HCT116 (cell line): ENCODE results near the gene EID2B.

Source experiments
- CBX3 ChIP-seq: IDR thresholded peaks from 2 replicates; pipeline ENCODE4 v1.6.1; 2012; ENCODE audit warnings: low read depth
- EZH2 ChIP-seq: fragments of 200-600 bp; sonication (generic); IDR thresholded peaks from 2 replicates; pipeline ENCODE4 v1.6.1; 2017; ENCODE audit warnings: antibody characterized with exemption, mixed run types
- EZH2phosphoT487 ChIP-seq: fragments of 200-600 bp; IDR thresholded peaks from 2 replicates; pipeline ENCODE4 v1.6.1; 2018; ENCODE audit warnings: antibody characterized with exemption, borderline replicate concordance
- POLR2A ChIP-seq: IDR thresholded peaks from 2 replicates; pipeline ENCODE4 v1.7.0; 2011; ENCODE audit warnings: borderline replicate concordance; ENCODE audit not compliant: insufficient read depth, insufficient read length; ENCODE audit errors: extremely low read depth
- POLR2AphosphoS5 ChIP-seq: IDR thresholded peaks from 2 replicates; pipeline ENCODE4 v1.6.1; 2011; ENCODE audit warnings: mild to moderate bottlenecking, low read depth, low read length, moderate library complexity
- SP1 ChIP-seq: IDR thresholded peaks from 2 replicates; pipeline ENCODE4 v1.6.1; 2012; ENCODE audit warnings: low read depth
- TF ChIP-seq, protein P1 (sequence below), 3 experiments: fragments of 200-600 bp in 1 of 3; sonication (generic) in 1 of 3; IDR thresholded peaks in 2 of 3; conservative IDR thresholded peaks in 1 of 3; 2 replicates each; pipeline ENCODE4 v1.5.1; 2012 to 2017; ENCODE audit warnings: low read depth in 2 of 3, low read length in 2 of 3, antibody characterized with exemption in 1 of 3, borderline replicate concordance in 1 of 3, control low read depth in 1 of 3, mild to moderate bottlenecking in 1 of 3, mixed read lengths in 1 of 3, mixed run types in 1 of 3, moderate library complexity in 1 of 3; ENCODE audit not compliant: insufficient read depth in 1 of 3

DNA sequence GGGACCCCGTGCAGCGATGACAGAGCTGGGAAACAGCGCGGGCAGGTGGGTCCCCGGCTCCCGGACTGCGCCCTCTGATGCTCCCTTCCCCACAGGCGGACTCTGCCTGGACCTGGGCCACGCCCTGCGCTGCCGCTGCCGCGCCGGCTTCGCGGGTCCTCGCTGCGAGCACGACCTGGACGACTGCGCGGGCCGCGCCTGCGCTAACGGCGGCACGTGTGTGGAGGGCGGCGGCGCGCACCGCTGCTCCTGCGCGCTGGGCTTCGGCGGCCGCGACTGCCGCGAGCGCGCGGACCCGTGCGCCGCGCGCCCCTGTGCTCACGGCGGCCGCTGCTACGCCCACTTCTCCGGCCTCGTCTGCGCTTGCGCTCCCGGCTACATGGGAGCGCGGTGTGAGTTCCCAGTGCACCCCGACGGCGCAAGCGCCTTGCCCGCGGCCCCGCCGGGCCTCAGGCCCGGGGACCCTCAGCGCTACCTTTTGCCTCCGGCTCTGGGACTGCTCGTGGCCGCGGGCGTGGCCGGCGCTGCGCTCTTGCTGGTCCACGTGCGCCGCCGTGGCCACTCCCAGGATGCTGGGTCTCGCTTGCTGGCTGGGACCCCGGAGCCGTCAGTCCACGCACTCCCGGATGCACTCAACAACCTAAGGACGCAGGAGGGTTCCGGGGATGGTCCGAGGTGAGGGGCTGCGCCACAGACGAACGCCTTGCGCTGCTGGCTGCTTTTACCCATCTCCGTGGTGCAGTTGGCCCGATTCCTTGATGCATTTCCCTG, 25.5 kb downstream of the EID2B start:
- no peak for TF ChIP-seq EZH2phosphoT487
- no peak for TF ChIP-seq POLR2AphosphoS5
- TF ChIP-seq EZH2: no peak
- TF ChIP-seq, protein P1, sequence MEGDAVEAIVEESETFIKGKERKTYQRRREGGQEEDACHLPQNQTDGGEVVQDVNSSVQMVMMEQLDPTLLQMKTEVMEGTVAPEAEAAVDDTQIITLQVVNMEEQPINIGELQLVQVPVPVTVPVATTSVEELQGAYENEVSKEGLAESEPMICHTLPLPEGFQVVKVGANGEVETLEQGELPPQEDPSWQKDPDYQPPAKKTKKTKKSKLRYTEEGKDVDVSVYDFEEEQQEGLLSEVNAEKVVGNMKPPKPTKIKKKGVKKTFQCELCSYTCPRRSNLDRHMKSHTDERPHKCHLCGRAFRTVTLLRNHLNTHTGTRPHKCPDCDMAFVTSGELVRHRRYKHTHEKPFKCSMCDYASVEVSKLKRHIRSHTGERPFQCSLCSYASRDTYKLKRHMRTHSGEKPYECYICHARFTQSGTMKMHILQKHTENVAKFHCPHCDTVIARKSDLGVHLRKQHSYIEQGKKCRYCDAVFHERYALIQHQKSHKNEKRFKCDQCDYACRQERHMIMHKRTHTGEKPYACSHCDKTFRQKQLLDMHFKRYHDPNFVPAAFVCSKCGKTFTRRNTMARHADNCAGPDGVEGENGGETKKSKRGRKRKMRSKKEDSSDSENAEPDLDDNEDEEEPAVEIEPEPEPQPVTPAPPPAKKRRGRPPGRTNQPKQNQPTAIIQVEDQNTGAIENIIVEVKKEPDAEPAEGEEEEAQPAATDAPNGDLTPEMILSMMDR (IDR thresholded peaks at IDR 0.05 in 2 of 3, conservative IDR thresholded peaks at IDR 0.05 in 1 of 3; ENCODE audit: borderline replicate concordance in 1 of 3, insufficient read depth in 1 of 3, low read depth in 2 of 3, low read length in 2 of 3): no peak
- no peak for TF ChIP-seq SP1
- TF ChIP-seq POLR2A: no peak
- no peak for TF ChIP-seq CBX3
